ENCODE data around the gene NCKAP1. TPM values are rescaled to one million over a fixed set of nuclear protein-coding genes. Genes with fewer than 3 reads are reported as not detected.
A peak's percentile ranks its signal among the peaks of the same experiment; 100 is the strongest.

The NCKAP1 gene
- total RNA-seq, 2 donors from 2014 or later, result 128 to 136 TPM

GRCh38 chr2:183035954-183036669 lies 2.1 kb downstream of the NCKAP1 start:
- Mint-ChIP-seq H3K27ac (peak overlapping the region; percentile 66), H3K36me3 (ENCODE audit: low read depth) (no peaks in the 10 kb centered on the region), H3K4me1 (peaks cover 36% of the 10 kb centered on the region), H3K9me3 (no peaks in the 10 kb centered on the region), H3K27me3 (ENCODE audit: insufficient read depth) (no peaks in the 10 kb centered on the region), H3K4me3 (peak overlapping the region; percentile 94)
- Histone ChIP-seq H3K4me1 (ENCODE audit: control insufficient read depth, insufficient read depth, low read length) (peaks cover 9% of the 10 kb centered on the region), H3K36me3 (ENCODE audit: control insufficient read depth, insufficient read depth, low read length) (no peaks in the 10 kb centered on the region), H3K27me3 (ENCODE audit: control insufficient read depth, insufficient read depth, low read length, poor library complexity, severe bottlenecking) (no peaks in the 10 kb centered on the region), H3K4me3 (ENCODE audit: low read length) (peak overlapping the region; percentile 96), H3K9ac (ENCODE audit: extremely low read depth, low read length, poor library complexity, severe bottlenecking) (peak overlapping the region; percentile 76), H3K9me3 (ENCODE audit: control insufficient read depth, low read length) (no peaks in the 10 kb centered on the region), H3K27ac (ENCODE audit: low read depth, low read length) (no peak overlapping the region)
- DNase-seq, result no peak
- no peak for TF ChIP-seq CTCF (conservative IDR thresholded peaks at IDR 0.05)
- 0 to 40% methylated on average over 1 of the region's 2 CpGs for WGBS, 2 experiments (ENCODE audit: insufficient coverage in 1 of 2, insufficient read length in 1 of 2)

- no peaks in the 10 kb centered on the region for H3K36me3 ChIP-seq (ENCODE audit: control insufficient read depth, insufficient read depth, low read length)
- TF ChIP-seq CTCF (conservative IDR thresholded peaks at IDR 0.05), result no peak
- peak overlapping the region; percentile 71 for H3K27ac Mint-ChIP-seq
- peak overlapping the region; percentile 76 for H3K9ac ChIP-seq (ENCODE audit: extremely low read depth, low read length, poor library complexity, severe bottlenecking)
- peak overlapping the region; percentile 27 for H3K27ac ChIP-seq (ENCODE audit: low read depth, low read length)
- peaks cover 9% of the 10 kb centered on the region for H3K4me1 ChIP-seq (ENCODE audit: control insufficient read depth, insufficient read depth, low read length)
- H3K4me1 Mint-ChIP-seq, result peaks cover 36% of the 10 kb centered on the region
- WGBS, 2 experiments (ENCODE audit: insufficient coverage in 1 of 2, insufficient read length in 1 of 2), result 17% methylated on average over 1 of the region's 2 CpGs; no CpG with 5 or more reads in 1 of the 2 experiments
- H3K9me3 Mint-ChIP-seq, result no peaks in the 10 kb centered on the region
- no peaks in the 10 kb centered on the region for H3K9me3 ChIP-seq (ENCODE audit: control insufficient read depth, low read length)
- H3K36me3 Mint-ChIP-seq (ENCODE audit: low read depth), result no peaks in the 10 kb centered on the region
- peak overlapping the region; percentile 96 for H3K4me3 ChIP-seq (ENCODE audit: low read length)
- no peak for DNase-seq
- no peaks in the 10 kb centered on the region for H3K27me3 Mint-ChIP-seq (ENCODE audit: insufficient read depth)
- H3K27me3 ChIP-seq (ENCODE audit: control insufficient read depth, insufficient read depth, low read length, poor library complexity, severe bottlenecking), result no peaks in the 10 kb centered on the region
- peak overlapping the region; percentile 94 for H3K4me3 Mint-ChIP-seq
These were observed 2.8 kb downstream of the NCKAP1 start for GRCh38 chr2:183035298-183035953.

- peak overlapping the region; percentile 94 for H3K4me3 Mint-ChIP-seq
- H3K36me3 Mint-ChIP-seq (ENCODE audit: low read depth), result no peaks in the 10 kb centered on the region
- Histone ChIP-seq H3K27ac (ENCODE audit: low read depth, low read length) (no peak overlapping the region), H3K9ac (ENCODE audit: extremely low read depth, low read length, poor library complexity, severe bottlenecking) (no peak overlapping the region), H3K36me3 (ENCODE audit: control insufficient read depth, insufficient read depth, low read length) (no peaks in the 10 kb centered on the region), H3K4me1 (ENCODE audit: control insufficient read depth, insufficient read depth, low read length) (peaks cover 9% of the 10 kb centered on the region), H3K27me3 (ENCODE audit: control insufficient read depth, insufficient read depth, low read length, poor library complexity, severe bottlenecking) (no peaks in the 10 kb centered on the region), H3K9me3 (ENCODE audit: control insufficient read depth, low read length) (no peaks in the 10 kb centered on the region), H3K4me3 (ENCODE audit: low read length) (peak overlapping the region; percentile 96)
- 89% methylated on average over 1 of the region's 1 CpG; no CpG with 5 or more reads in 1 of the 2 experiments for WGBS, 2 experiments (ENCODE audit: insufficient coverage in 1 of 2, insufficient read length in 1 of 2)
- peaks cover 38% of the 10 kb centered on the region for H3K4me1 Mint-ChIP-seq
- H3K27me3 Mint-ChIP-seq (ENCODE audit: insufficient read depth), result no peaks in the 10 kb centered on the region
- no peak for TF ChIP-seq CTCF (conservative IDR thresholded peaks at IDR 0.05)
- H3K9me3 Mint-ChIP-seq, result no peaks in the 10 kb centered on the region
- DNase-seq, result no peak
- no peak overlapping the region for H3K27ac Mint-ChIP-seq
These were observed 3.5 kb downstream of the NCKAP1 start for GRCh38 chr2:183034806-183035205.
